Naive thymus-derived CD4-positive, alpha-beta T cell (primary cell): Measurements from ENCODE around the gene MED26. TPM values are rescaled to one million over a fixed set of nuclear protein-coding genes. Genes with fewer than 3 reads are reported as not detected.
A peak's percentile ranks its signal among the peaks of the same experiment; 100 is the strongest.

Experiments used
- ATAC-seq: fragments of 150-1000 bp; cut with Tn5 transposase; 2 replicates; pipeline ENCODE4 v1.10.0; 2021; ENCODE audit warnings: mild to moderate bottlenecking, moderate library complexity
- CTCF ChIA-PET: fragments of 350-600 bp; sonication (Branson Sonifier 250); formaldehyde crosslinking; loops from one replicate; lab custom pipeline; 2021; ENCODE audit warnings: antibody characterized with exemption; lab: Charles Lee
- POLR2A ChIA-PET: fragments of 350-600 bp; sonication (Branson Sonifier 250); formaldehyde crosslinking; loops from one replicate; lab custom pipeline; 2021; ENCODE audit warnings: antibody characterized with exemption, inconsistent platforms; lab: Charles Lee
- DNase-seq, 9 donors: peaks; one replicate each; pipeline versions ENCODE4 v3.0.0 to v3.0.0-alpha.2; 2020 to 2022; ENCODE audit warnings: mixed read lengths in 1 of 9
- H3K27ac ChIP-seq: one replicate; pipeline ENCODE4 v1.7.0; 2013; ENCODE audit warnings: mild to moderate bottlenecking, low read depth, low read length, moderate library complexity
- H3K27me3 ChIP-seq, 2 donors: one replicate each; pipeline ENCODE4 v1.7.0; 2013; ENCODE audit warnings: low read length in 2 of 2, mild to moderate bottlenecking in 2 of 2, moderate library complexity in 2 of 2; ENCODE audit not compliant: control insufficient read depth in 2 of 2, insufficient read depth in 2 of 2
- H3K36me3 ChIP-seq, 3 experiments: 1 replicate in 2 of 3; 2 replicates in 1 of 3; pipeline ENCODE4 v1.7.0; 2013; ENCODE audit warnings: low read length in 3 of 3, mild to moderate bottlenecking in 3 of 3, moderate library complexity in 1 of 3; ENCODE audit not compliant: insufficient read depth in 3 of 3, control insufficient read depth in 2 of 3
- H3K4me1 ChIP-seq, 2 donors: one replicate each; pipeline ENCODE4 v1.7.0; 2013; ENCODE audit warnings: low read length in 2 of 2, mild to moderate bottlenecking in 2 of 2, moderate library complexity in 1 of 2; ENCODE audit not compliant: control insufficient read depth in 2 of 2, insufficient read depth in 2 of 2
- H3K4me3 ChIP-seq: 2 replicates; pipeline ENCODE4 v1.7.0; 2013; ENCODE audit warnings: mild to moderate bottlenecking, low read length
- H3K9me3 ChIP-seq, 3 experiments: 1 replicate in 2 of 3; 2 replicates in 1 of 3; pipeline ENCODE4 v1.7.0; 2013; ENCODE audit warnings: low read length in 3 of 3; ENCODE audit not compliant: control insufficient read depth in 2 of 3
- H3K27ac Mint-ChIP-seq, 9 donors: one replicate each; pipeline ENCODE4 v1.8.0; 2020 to 2022; ENCODE audit warnings: mixed read lengths in 9 of 9, mild to moderate bottlenecking in 8 of 9, moderate library complexity in 5 of 9, inconsistent platforms in 2 of 9
- H3K27me3 Mint-ChIP-seq, 5 donors: one replicate each; pipeline ENCODE4 v1.8.0; 2021 to 2022; ENCODE audit warnings: mixed read lengths in 5 of 5, mild to moderate bottlenecking in 1 of 5
- H3K36me3 Mint-ChIP-seq, 5 donors: one replicate each; pipeline ENCODE4 v1.8.0; 2020 to 2022; ENCODE audit warnings: mixed read lengths in 5 of 5, mild to moderate bottlenecking in 3 of 5, inconsistent platforms in 1 of 5
- H3K4me1 Mint-ChIP-seq, 7 donors: one replicate each; pipeline ENCODE4 v1.8.0; 2020 to 2022; ENCODE audit warnings: mixed read lengths in 7 of 7, mild to moderate bottlenecking in 3 of 7, inconsistent platforms in 1 of 7
- H3K4me3 Mint-ChIP-seq, 10 donors: one replicate each; pipeline ENCODE4 v1.8.0; 2020 to 2022; ENCODE audit warnings: mild to moderate bottlenecking in 10 of 10, mixed read lengths in 10 of 10, moderate library complexity in 6 of 10, inconsistent platforms in 2 of 10
- H3K9me3 Mint-ChIP-seq, 11 donors: one replicate each; pipeline ENCODE4 v1.8.0; 2020 to 2022; ENCODE audit warnings: mixed read lengths in 11 of 11, mild to moderate bottlenecking in 4 of 11, inconsistent platforms in 1 of 11, moderate library complexity in 1 of 11
- intact Hi-C, 2 donors: fragments of 100-400 bp; cut with micrococcal nuclease; formaldehyde crosslinking; loops; one replicate each; pipeline ENCODE4 v1.15.1; 2023
- polyA plus RNA-seq, 2 donors: library from polyadenylated mRNA; unstranded; fragments of 300-500 nt; fragmentation: Illumina TruSeq; gene quantifications; one replicate each; pipeline ENCODE4 v1.2.3, GENCODE V29; 2021
- total RNA-seq, 6 experiments: library from RNA in 5 of 6; stranded (reverse) in 5 of 6; gene quantifications; 1 replicate in 5 of 6; 2 replicates in 1 of 6; pipeline ENCODE4 v1.2.3 and lab custom pipeline; 2021 to 2026

MED26 gene
- total and polyA plus RNA-seq, 7 experiments from 2014 or later, result 3.3 to 34.3 (median 15.3) TPM

GRCh38 chr19:16640951-16641350 is 12.9 kb upstream of the MED26 start:
- ChIA-PET CTCF (no interaction called here), POLR2A (interaction anchor here (0.6 kb wide), 1 partner anchor 40 kb away, joined by 6 read pairs; no protein-coding TSS in a partner anchor)
- H3K4me1 ChIP-seq, result no peaks in the 10 kb centered on the region
- no peaks in the 10 kb centered on the region for H3K27me3 ChIP-seq
- intact Hi-C loops, result no loop called here
- H3K9me3 Mint-ChIP-seq, result no peaks in the 10 kb centered on the region
- no peak for ATAC-seq
- no peak overlapping the region for H3K4me3 Mint-ChIP-seq
- peak overlapping the region in 2 of 9 donors; percentile 50 to 65 for H3K27ac Mint-ChIP-seq
- peaks cover 0 to 27% (median 16%) of the 10 kb centered on the region in 5 donors for H3K36me3 Mint-ChIP-seq
- H3K4me1 Mint-ChIP-seq, result peaks cover 7 to 46% (median 42%) of the 10 kb centered on the region in 7 donors
- no peak for DNase-seq
- peaks cover 16 to 76% (median 24%) of the 10 kb centered on the region in 3 experiments for H3K36me3 ChIP-seq
- no peaks in the 10 kb centered on the region for H3K9me3 ChIP-seq
- H3K4me3 ChIP-seq, result no peak overlapping the region
- no peak overlapping the region for H3K27ac ChIP-seq
- no peaks in the 10 kb centered on the region for H3K27me3 Mint-ChIP-seq

- Histone ChIP-seq H3K36me3 (peaks cover 3 to 66% (median 9%) of the 10 kb centered on the region in 3 experiments), H3K27ac (peak overlapping the region; percentile 8), H3K9me3 (no peaks in the 10 kb centered on the region), H3K4me3 (no peak overlapping the region), H3K27me3 (no peaks in the 10 kb centered on the region), H3K4me1 (no peaks in the 10 kb centered on the region)
- intact Hi-C loops, result no loop called here
- Mint-ChIP-seq H3K9me3 (no peaks in the 10 kb centered on the region), H3K27me3 (no peaks in the 10 kb centered on the region), H3K4me1 (peaks cover 7 to 39% (median 35%) of the 10 kb centered on the region in 7 donors), H3K27ac (peak overlapping the region in 6 of 9 donors; percentile 18 to 84 (median 64)), H3K36me3 (peaks cover 0 to 29% (median 12%) of the 10 kb centered on the region in 5 donors), H3K4me3 (peak overlapping the region in 1 of 10 donors; percentile 14)
- ChIA-PET CTCF (no interaction called here), POLR2A (interaction anchor here (0.6 to 0.7 kb wide), 2 partner anchors 36 to 39 kb away, joined by 3 to 5 read pairs; no protein-coding TSS in a partner anchor)
- DNase-seq (no peak), ATAC-seq (no peak)
These were observed 10.7 kb upstream of the MED26 start for GRCh38 chr19:16638666-16639065.

- Histone ChIP-seq H3K36me3 (peaks cover 3 to 55% (median 5%) of the 10 kb centered on the region in 3 experiments), H3K27ac (no peak overlapping the region), H3K27me3 (no peaks in the 10 kb centered on the region), H3K9me3 (no peaks in the 10 kb centered on the region), H3K4me1 (no peaks in the 10 kb centered on the region), H3K4me3 (no peak overlapping the region)
- Mint-ChIP-seq H3K27ac (peak overlapping the region in 4 of 9 donors; percentile 43 to 78 (median 63)), H3K36me3 (peaks cover 0 to 24% (median 9%) of the 10 kb centered on the region in 5 donors), H3K4me3 (no peak overlapping the region), H3K4me1 (peaks cover 7 to 31% (median 26%) of the 10 kb centered on the region in 7 donors), H3K9me3 (no peaks in the 10 kb centered on the region), H3K27me3 (no peaks in the 10 kb centered on the region)
- DNase-seq (no peak), ATAC-seq (no peak)
- ChIA-PET CTCF (interaction anchor here (0.6 kb wide), 1 partner anchor 1108 kb away, joined by 3 read pairs; no protein-coding TSS in a partner anchor), POLR2A (interaction anchor here (0.6 kb wide), 1 partner anchor 9 kb away, joined by 3 read pairs; no protein-coding TSS in a partner anchor)
- intact Hi-C loops, result no loop called here
These were observed 9.5 kb upstream of the MED26 start for GRCh38 chr19:16637535-16637934.

- H3K4me1 ChIP-seq, result peaks cover 8 to 9% of the 10 kb centered on the region in 2 donors
- Mint-ChIP-seq H3K9me3 (no peaks in the 10 kb centered on the region), H3K4me1 (peaks cover 9 to 30% (median 19%) of the 10 kb centered on the region in 7 donors), H3K4me3 (no peak overlapping the region), H3K36me3 (peaks cover 0 to 14% (median 4%) of the 10 kb centered on the region in 5 donors), H3K27me3 (peaks cover 0 to 1% (median 0%) of the 10 kb centered on the region in 5 donors), H3K27ac (peak overlapping the region in 3 of 9 donors; percentile 19 to 80 (median 80))
- H3K4me3 ChIP-seq, result no peak overlapping the region
- no peaks in the 10 kb centered on the region for H3K9me3 ChIP-seq
- intact Hi-C loops, result no loop called here
- CTCF ChIA-PET, result no interaction called here
- no peaks in the 10 kb centered on the region for H3K27me3 ChIP-seq
- ATAC-seq (no peak), DNase-seq (no peak)
- no peak overlapping the region for H3K27ac ChIP-seq
- peaks cover 0 to 34% (median 3%) of the 10 kb centered on the region in 3 experiments for H3K36me3 ChIP-seq
- POLR2A ChIA-PET, result interaction anchor here (4.4 kb wide), 1 partner anchor 29 kb away, joined by 40 read pairs; the partner anchor contains the start of genes SMIM7 and TMEM38A
These were observed 3.5 kb upstream of the MED26 start for GRCh38 chr19:16631465-16631864.

- Mint-ChIP-seq H3K36me3 (peaks cover 0 to 21% (median 9%) of the 10 kb centered on the region in 5 donors), H3K27me3 (peaks cover 0 to 1% (median 0%) of the 10 kb centered on the region in 5 donors), H3K4me1 (peaks cover 31 to 45% (median 39%) of the 10 kb centered on the region in 7 donors), H3K4me3 (peak overlapping the region; percentile 92 to 98 (median 97)), H3K27ac (peak overlapping the region; percentile 88 to 99 (median 98)), H3K9me3 (no peaks in the 10 kb centered on the region)
- Histone ChIP-seq H3K4me3 (peak overlapping the region; percentile 92), H3K27ac (peak overlapping the region; percentile 97), H3K4me1 (peaks cover 15% of the 10 kb centered on the region in 2 donors), H3K9me3 (no peaks in the 10 kb centered on the region), H3K36me3 (peaks cover 0 to 35% (median under 1%) of the 10 kb centered on the region in 3 experiments), H3K27me3 (no peaks in the 10 kb centered on the region)
- ATAC-seq (peak; percentile 6), DNase-seq (peak in 2 of 9 donors; percentile 55 to 64)
- ChIA-PET POLR2A (interaction anchor here (0.5 to 4.4 kb wide), 10 partner anchors 19 to 137 kb away, joined by 3 to 40 read pairs (median 4); partner anchors contain the start of genes SMIM7 and TMEM38A), CTCF (interaction anchor here (0.7 to 1.2 kb wide), 2 partner anchors 60 to 124 kb away, joined by 3 to 4 read pairs; no protein-coding TSS in a partner anchor)
- intact Hi-C loops, result loop anchor here (1.0 to 5.0 kb wide), 13 partner anchors 31 to 550 kb away; partner anchors contain the start of genes C19orf44 (in 2 of the 2), CALR3 (in 2 of the 2), CHERP (in 2 of the 2) and HAUS8 (in 2 of the 2)
These were observed 1.1 kb upstream of the MED26 start for GRCh38 chr19:16628984-16629691.

GRCh38 chr19:16627928-16628182 is 149 bp downstream of the MED26 start:
- Mint-ChIP-seq H3K27me3 (peaks cover 0 to 1% (median 0%) of the 10 kb centered on the region in 5 donors), H3K36me3 (peaks cover 0 to 21% (median 9%) of the 10 kb centered on the region in 5 donors)
- H3K4me3 ChIP-seq, result peak overlapping the region; percentile 79

More at GRCh38 chr19:16627928-16628182, 149 bp downstream of the MED26 start:
- H3K9me3 ChIP-seq, result no peaks in the 10 kb centered on the region
- no peak for ATAC-seq
- no peaks in the 10 kb centered on the region for H3K27me3 ChIP-seq
- peaks cover 15% of the 10 kb centered on the region in 2 donors for H3K4me1 ChIP-seq
- no peak for DNase-seq
- CTCF ChIA-PET, result no interaction called here
- intact Hi-C loops, result loop anchor here (1.0 to 5.0 kb wide), 13 partner anchors 32 to 549 kb away; partner anchors contain the start of genes C19orf44 (in 2 of the 2), CALR3 (in 2 of the 2), CHERP (in 2 of the 2) and HAUS8 (in 2 of the 2)
- peak overlapping the region; percentile 97 for H3K27ac ChIP-seq
- H3K36me3 ChIP-seq, result peaks cover 0 to 34% (median 0%) of the 10 kb centered on the region in 3 experiments
- Mint-ChIP-seq H3K4me3 (peak overlapping the region in 9 of 10 donors; percentile 36 to 98 (median 95)), H3K4me1 (peaks cover 37 to 54% (median 48%) of the 10 kb centered on the region in 7 donors), H3K27ac (peak overlapping the region in 4 of 9 donors; percentile 55 to 98 (median 96)), H3K9me3 (no peaks in the 10 kb centered on the region)
- POLR2A ChIA-PET, result interaction anchor here (1.0 to 4.4 kb wide), 12 partner anchors 33 to 587 kb away, joined by 3 to 40 read pairs (median 4); partner anchors contain the start of genes SMIM7, TMEM38A and USE1
